HG03575 (cell line): ENCODE results near the gene ATXN7L3.

Experiments
- ATAC-seq: cut with Tn5 transposase; IDR thresholded peaks from one replicate; pipeline ENCODE4 v1.9.1; 2021; ENCODE audit not compliant: unreplicated experiment, insufficient number of reproducible peaks, low FRiP score; ENCODE audit errors: extremely low read depth

ATXN7L3 gene

DNA sequence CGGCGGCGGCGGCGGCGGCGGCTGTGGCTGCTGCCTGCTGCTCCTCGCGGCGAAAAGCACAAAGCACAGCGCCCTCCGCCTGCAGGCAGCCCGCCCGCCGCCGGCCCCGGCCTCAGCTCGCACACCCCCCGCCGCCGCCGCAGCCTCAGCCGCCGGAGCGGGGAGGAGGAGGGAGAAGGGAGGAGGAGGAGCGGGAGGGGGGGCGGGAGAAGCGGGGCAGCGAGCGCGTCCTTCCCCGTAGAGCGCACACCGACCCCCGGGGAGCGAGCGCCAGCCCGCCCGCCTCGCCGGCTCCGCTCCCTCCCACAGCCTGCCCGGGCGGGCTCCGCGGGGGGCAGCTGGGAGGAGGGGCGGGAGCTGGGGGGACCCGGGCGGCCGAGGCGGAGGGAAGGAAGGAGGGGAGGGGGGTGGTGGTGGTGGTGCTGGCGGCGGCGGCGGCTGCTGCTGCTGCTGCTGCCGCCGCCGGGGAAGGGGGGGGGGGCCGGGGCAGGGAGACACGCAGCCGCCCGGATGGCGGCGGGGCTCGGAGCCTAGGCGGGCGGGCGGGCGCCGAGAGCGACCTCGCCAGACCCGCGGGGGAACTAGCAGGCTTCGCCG, 20.0 kb upstream of the ATXN7L3 start, which contains the start of gene UBTF:
Gene UBTF (minus strand): TSS at position 60 of the 597 bp plus-strand sequence. CDS start 1,446 bp downstream, outside the sequence.
- no peak for ATAC-seq

DNA sequence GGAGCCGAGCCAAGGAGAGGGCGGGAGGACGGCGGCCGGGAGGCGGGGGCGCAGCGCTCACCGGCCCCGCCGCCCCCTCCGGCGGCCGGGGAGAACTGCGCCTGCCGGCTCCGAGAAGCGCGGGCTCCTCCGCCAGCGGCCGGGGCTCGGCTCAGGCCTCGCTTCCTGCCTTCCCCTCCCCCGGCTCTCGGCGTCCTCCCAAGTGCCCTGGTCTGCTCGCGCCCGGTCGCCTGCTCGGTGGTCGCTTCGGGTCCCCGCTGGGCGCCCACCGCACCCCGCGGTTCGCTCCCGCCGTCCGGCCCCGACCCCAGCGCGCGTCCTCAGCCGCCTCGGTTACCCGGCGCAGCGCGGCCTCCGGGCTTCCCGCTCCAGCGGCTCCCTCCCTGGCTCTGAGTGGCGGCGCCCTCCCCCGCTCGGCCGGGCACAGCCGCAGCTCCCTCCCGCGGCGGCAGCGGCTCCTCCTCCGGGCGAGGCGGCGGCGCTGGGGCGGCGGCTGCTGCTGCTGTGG, 19.5 kb upstream of the ATXN7L3 start:
- no peak for ATAC-seq

DNA sequence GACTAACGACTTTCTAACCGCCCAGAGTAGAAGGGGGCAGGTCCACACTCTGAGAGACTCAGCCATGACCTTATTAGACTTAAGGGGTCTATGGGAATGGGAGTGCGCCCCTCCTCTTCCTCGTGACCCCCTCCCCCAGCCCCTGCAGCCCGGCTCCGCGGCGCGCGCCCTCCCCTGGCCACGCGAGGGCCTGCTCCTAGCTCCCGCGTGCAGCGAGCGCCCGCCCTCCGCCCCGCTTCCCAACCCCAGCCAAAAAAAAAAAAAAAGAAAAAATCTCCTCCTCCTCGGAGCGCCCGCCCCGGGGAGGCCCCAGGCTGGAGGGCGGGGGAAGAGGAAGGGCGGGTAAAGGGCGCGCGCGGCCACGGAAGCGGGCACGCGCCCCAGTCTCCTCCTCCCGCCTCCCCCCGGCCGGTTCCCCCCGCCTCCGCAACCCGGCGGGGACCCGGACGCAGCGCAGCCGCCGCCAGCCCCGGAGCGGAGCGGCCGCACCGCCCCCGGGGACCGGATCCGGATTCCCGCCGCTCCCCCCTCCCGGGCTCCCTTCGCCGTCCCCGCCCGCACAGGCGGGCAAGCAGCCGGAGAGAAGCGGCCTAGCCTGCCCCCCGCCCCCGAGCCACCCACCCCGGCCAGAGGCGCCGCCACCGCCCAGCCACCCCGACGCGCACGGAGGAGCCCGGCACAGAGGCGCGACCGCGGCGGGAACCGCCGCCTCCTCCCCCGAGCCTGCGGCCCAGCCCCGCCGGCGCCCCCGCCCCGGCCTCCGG, 18.8 kb upstream of the ATXN7L3 start:
- ATAC-seq: no peak

DNA sequence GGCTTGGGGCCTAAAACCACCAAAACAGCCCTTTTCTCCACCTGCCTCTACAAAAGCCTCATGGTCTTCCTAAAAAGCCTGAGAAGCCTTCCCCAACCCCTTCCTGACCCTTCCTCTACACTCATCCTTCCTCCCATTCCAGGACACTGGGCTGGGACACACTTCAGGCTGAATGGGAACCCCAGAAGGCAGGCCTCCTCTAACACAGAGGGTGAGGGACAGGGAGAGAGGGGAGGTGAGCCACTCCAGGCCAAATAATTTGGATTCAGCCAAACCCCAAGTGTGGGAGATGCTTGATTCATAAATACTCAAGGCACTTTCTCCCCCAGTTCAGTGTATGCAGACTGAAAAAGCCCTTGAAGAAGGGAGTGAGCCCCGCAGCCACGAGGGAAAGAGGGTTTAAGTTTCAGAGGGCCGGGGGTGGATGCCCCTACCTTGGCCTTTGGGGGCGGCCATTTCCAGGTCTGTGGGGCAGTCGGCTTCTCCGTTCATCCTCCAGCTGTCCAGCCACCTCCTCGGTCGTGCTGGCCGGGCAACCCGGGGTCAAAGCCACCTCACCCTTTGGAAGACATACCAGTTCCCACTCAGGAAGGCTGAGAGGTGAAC, 18.2 kb upstream of the ATXN7L3 start:
- no peak for ATAC-seq

DNA sequence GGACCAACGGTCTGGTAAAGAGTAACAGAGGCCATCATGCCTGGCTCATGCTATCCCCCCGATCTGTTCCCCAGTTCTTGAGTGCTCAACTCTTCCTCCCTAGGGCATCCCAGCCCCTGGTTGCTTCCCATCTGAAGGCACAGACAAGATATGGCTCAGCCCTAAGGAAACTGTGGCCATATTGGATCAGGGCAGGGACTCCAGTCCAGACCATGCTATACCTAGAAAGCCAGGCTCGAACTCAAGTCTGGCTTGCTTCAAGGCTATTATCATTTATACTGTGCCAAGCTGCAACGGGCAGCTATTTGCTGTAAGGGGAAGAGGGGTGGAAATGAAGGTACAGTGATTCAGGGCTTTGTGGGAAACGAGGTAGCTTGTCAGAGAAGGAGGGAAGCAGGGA, 17.0 kb upstream of the ATXN7L3 start:
- ATAC-seq: no peak

DNA sequence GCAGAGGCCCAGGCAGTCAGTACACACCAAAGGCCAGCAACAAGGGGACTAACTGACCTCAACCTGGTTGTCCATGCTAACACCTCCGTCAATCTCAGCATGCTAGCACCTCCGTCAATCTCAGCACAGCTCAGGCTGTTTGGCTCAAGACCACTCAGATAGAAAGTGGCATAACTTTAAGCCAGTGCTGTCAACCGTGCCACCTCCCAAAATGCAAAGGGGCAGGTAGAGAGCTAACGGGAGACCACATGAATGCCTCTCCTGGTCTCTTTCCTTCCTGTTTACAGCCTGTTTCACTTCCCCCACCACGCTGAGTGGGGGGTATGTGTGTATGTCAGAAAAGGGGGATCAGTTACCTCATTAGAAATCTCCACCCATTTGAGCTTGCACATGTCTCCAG, 16.5 kb upstream of the ATXN7L3 start:
- no peak for ATAC-seq

DNA sequence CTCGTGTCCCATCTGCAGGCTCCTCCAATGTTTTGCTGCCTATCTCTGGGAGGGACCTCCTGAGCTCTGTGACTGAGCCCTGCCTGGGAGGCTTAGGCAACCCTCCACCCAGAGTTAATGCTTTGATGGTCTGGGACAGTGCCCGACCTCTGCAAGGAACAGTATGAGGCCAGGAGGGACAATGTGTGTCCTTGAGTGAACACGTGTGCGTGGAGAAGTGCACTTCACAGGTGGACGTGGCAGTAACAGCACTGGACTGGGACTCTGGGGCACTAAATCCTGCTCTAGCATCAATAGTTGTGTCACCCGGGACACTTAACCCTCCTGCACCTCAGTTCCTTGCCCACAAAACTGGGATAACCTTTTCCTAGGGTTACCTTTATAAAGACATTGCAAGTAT, 15.2 kb upstream of the ATXN7L3 start:
- ATAC-seq: no peak

DNA sequence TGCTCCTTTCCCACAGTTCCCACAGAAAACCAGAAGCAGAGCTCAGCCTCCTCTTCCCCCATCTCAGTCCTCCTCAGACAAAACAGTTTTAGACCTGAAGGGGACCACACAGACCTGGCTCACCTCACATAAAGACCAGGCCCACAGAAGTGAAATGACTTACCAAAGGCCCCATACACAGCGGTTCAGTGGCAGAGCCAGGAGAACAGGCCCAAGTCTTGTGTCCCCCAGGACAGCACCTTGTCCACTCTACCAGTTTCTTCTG, 14.5 kb upstream of the ATXN7L3 start:
- no peak for ATAC-seq

DNA sequence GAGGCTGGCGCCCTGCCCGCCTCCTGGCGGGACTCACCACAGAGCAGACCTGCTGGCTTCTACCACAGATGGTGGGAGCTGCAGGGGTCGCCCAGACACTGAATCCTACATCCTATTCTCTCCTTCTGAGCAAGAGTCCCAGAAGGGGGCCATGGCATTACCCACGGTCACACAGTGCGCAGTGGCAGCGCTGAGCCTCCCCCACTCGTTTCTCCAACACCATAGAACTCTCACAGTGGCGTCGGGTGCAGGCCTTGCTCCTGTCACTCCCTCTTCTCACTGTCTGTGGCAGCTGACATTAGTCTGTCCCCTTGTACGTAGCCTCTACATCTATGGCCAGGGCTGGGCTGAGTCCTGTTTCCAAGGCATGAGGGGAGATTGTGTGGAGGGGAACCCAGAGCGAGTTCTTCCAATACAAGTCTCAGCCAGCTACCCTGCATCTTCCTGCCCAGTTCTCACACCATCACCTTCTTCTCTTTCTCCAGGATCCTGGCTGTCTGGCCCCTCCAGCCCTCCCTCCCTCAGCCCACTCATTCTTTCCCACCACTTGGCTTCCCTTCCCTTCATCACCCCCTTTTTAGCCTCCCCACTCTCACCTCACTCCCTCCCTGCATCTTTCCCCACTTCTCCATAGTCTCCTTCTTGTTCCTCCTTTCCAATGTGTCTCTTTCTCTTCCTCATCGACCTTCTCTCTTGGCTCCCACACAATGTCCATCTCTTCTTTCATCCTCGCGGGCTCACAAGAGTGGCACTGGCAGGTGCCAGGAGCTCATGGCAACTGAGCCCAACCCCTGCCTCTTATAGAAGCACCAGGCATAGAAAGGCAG, 13.9 kb upstream of the ATXN7L3 start:
- no peak for ATAC-seq

DNA sequence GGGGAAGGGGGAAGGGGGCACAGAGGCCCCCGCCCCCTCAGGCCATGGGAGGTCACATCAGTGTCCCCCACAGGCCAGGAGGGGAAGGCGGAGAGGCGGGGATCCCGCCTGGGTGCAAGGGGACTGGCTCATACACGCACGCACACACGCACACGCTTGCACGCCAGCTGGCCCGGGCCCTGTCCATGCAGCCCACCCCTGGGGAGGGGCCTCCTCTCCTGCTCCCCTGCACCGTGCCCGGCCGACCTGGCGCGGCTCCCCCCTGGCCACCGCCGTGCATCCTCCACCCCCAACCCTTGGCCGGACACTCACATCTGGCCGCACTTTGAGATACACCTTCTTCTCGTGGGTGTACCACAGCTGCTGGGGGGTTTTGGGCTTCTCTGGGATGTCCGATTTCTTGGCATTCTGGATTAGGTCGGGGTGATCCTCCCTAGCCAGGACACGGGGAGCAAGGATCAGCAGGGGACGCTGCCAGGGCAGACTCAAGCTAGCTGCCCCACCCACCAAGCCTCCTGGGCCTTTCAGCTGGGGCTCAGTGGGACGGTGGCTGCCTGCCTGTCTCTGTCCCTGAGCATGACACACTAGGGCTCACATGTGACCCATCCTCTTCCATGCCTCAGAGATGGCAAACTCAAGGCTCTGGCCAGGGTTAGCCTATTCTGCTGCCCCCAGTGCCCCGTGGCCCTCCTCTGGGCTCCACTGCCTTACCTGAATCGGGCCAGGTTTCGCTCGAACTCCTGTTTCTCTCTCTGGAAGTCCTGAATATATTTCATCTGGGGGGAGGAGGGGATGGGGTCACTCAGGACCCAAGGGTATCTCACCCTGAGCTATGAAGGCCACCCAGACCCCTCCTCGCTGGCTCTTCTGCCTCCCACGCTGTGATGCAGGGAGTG, 13.1 kb upstream of the ATXN7L3 start:
- no peak for ATAC-seq

DNA sequence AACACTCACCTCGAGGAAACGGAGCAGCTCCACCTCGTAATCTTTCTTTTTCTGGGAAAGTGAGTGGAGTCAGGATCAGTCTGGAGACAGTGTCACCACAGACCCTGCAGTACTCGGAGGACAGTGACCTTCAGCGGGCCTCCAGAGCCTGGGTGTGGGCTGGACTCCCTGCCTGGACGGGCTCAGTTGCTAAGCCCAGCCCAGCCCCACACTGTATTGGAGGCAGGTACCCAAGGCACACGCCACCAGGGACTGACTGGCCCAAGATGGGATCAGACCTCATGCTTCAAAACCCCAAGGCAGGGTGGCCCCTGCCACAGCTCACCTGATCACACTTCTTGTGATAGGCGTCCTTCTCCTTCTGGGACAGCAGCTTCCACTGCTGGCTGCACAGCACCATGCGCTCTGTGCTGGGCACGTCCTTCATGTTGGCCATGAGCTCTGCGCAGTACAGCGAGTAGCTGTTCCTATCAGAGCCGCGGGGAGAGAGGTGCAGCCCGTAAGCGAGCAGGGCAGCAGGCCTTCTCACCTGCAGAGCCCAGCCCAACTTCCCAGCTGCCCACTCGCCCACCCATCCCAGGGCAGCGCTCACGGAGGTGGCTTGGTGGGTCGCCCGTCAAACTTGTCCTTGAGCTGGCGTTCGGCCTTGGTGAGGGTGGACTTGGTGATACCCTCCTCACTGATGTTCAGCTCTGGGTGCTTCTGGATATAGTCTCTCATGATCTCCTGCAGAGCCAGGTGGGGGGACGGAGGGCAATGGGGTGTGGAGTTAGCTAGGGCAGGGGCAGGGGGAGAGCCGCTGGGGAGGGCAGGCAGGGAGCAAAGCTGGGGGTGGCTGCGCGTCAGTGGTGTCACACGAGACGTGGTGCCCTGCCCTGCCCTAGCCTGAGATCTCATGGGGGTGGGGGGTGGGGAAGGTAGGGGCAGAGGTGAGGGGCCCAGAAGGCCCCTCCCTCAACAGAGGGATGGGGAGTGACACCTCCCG, 11.9 kb upstream of the ATXN7L3 start:
- no peak for ATAC-seq

DNA sequence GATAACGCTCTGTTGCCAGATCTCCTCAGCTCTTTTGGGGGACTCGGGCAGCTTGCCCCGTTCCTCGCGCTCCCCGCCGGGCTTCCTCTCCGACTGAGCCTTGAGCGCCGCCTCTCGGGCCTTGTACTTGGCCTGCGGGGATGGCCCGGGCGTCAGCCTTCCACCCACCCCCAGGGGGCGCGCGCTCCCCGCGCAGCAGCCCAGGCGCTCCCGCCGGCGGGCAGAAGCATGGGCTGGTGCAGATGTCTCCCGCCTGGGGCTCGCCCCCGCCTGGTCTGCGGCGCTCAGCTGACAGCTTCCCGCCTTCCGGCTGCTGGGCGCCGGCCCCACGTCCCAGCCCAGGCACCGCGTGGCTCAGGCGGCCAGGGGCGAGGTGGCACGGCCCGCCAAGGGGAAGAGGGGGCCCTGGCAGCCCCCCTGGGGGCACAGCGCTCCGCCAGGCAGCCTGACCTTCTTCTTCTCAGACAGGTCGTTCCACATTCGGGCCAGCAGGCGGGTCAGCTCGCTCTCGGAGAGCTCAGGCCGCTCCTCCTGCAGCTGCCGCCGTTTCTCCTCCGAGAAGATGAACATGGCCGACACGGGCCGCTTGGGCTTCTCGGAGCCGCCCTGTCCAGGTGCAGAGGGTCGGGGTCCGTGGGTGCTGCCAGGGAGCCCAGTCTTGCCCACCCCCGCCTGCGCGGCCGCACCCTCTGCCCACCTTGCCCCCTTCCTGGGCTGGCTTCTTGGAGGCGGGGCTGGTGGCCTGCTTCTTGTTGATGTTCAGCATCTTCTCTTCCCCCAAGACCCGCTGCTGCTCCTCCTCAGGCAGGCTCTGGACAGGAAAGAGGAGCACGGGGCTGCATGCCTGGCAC, 10.9 kb upstream of the ATXN7L3 start:
- no peak for ATAC-seq

DNA sequence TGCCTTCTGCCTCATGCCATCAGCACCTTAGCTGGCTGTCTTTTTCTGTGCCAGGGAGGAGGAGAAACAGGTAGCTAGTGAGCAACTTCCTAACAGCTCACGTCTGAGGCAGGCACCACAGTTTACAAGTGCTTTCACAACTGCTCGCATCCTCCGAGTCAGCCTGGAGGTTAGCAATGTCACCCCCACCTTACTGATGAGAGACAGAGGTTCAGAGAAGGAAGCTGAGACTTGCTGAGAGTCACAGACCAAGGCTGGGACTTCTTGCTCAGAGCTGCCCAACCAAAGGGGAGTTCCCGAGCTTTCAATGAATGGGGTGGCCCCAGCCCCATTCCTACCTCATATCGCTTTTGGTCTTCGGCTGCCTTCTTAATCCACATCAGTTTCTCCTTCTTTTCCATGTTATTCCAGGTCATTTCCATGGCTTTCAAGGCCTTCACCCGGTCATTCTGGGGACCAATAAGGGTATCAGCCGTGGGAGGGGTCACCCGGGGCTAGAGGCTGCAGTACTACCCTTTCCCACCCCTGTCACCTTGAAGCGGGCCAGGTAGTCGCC, 10.2 kb upstream of the ATXN7L3 start:
- no peak for ATAC-seq

DNA sequence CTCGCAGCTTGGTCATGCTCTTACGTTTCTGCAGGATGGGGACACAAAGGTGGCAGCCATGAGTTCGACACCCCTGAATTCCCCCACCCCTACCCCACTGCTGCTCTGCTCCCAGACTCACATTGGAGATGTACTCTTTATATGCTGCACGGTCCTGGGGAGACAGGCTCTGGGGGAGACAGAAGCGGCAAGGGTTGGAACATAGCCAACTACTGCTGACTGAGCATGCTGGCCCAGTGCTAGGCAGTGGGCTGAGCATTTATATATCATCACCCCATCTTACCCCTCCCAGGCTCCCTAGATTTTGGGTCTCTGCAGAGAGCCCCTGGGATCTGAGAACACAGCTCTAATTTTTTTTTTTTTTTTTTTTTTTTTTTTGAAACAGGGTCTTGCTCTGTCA, 8.1 kb upstream of the ATXN7L3 start:
- ATAC-seq: no peak

DNA sequence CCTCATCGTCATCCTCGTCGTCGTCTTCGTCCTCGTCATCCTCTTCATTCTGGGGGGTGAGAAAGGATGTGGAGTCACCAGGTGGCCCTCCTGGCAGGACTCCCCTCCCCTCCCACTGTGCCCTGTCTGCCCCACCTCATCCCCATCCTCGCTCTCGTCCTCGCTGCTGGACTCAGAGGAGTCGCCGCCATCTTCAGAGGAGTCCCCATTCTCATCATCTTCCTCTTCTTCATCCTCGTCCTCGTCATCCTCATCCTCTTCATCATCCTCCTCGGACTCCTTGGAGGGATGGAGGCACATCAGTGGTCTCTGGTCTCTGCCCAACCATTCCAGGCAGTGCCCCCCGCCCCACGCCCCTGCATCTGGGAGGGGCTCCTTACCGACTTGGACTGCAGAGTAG, 7.6 kb upstream of the ATXN7L3 start:
- no peak for ATAC-seq

DNA sequence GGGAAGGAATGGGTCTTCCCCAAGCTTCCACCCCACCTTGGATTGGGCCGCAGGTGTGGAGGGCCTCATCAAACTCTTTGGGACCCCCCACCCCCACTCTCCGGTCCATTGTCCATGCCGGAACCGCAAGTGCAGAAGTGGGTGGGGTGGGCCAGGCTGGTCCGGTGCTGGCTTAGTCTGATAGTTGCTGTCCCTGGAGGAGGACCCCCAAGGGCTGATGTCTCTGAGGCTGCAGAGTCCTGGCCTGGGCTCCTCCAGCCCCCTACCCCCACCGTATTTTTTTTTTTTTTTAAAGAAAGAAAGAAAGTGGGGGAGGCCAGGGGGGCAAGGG, 7.1 kb upstream of the ATXN7L3 start:
- ATAC-seq: no peak
